AG09309 (cell line): ENCODE data around the gene CD52.

Source experiments
- DNase-seq: peaks from one replicate; pipeline ENCODE4 v3.0.0-alpha.2; 2010; ENCODE audit warnings: low read depth
- H3K4me3 ChIP-seq: 2 replicates; pipeline ENCODE4 v1.5.1; 2011; ENCODE audit warnings: mild to moderate bottlenecking, low read depth, low read length, moderate library complexity; ENCODE audit not compliant: control insufficient read depth
- TF ChIP-seq, protein P1 (sequence below): IDR thresholded peaks from 2 replicates; pipeline ENCODE4 v1.5.1; 2011; ENCODE audit warnings: mild to moderate bottlenecking, low read depth, low read length, inconsistent platforms; ENCODE audit not compliant: insufficient read depth, control insufficient read depth; ENCODE audit errors: missing control alignments

CD52 gene

DNA sequence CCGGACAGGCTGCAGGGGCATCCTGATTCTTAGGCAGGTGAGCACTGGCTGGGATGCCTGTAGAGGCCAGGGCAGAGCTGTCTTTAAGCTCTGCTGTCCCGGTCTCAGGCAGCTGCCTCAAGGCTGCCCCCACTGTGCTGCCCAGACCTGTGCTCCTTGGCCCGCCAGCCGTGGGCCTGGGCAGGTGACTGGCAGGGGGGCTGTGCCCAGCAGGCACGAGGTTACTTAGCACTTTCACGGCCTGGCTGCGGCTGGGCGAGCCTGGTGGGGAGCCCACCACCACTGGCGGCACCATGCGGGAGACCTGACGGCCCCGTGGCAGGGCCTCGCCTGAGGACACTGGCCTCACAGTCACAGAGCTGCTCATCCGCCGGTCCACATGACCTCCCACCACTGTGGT, 28.0 kb downstream of the CD52 start:
- DNase-seq: no peak
- H3K4me3 ChIP-seq: no peak overlapping the region
- TF ChIP-seq, protein P1, sequence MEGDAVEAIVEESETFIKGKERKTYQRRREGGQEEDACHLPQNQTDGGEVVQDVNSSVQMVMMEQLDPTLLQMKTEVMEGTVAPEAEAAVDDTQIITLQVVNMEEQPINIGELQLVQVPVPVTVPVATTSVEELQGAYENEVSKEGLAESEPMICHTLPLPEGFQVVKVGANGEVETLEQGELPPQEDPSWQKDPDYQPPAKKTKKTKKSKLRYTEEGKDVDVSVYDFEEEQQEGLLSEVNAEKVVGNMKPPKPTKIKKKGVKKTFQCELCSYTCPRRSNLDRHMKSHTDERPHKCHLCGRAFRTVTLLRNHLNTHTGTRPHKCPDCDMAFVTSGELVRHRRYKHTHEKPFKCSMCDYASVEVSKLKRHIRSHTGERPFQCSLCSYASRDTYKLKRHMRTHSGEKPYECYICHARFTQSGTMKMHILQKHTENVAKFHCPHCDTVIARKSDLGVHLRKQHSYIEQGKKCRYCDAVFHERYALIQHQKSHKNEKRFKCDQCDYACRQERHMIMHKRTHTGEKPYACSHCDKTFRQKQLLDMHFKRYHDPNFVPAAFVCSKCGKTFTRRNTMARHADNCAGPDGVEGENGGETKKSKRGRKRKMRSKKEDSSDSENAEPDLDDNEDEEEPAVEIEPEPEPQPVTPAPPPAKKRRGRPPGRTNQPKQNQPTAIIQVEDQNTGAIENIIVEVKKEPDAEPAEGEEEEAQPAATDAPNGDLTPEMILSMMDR: no peak

DNA sequence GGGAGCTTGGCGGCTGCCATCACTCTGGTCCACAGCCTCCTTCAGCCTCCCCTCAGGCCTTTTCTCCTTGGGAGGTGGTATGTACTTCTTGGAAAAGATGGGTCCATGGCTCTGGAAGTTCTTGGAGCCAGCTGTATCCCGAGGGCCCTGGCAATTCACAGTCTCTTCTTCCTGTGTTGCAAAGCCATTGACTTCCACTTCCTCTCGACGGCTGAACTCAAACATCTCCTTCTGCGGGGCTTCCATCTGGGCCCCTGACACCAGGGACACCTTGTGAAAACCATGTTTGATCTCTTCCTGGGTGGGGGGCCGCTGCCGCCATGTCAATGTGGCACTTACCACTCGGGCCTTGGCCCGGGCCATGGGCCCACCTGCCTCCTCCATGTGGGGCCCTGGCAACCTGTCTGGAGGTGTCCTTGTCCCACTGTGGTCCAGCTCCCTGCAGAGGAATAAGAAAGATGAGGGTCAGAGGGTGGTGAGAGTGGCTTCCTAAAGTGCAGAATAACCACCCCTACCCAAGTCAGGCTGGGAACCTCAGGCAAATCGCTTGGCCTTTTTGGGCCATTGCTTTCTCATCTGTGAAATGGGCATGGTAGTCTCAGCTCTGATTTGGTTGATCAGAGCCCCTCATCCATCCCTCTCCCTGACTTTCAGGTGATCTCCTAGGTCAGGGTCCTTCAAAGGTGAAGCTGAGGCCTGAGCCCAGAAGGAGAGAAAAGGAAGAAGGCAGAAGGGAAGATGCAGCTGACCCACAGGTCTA, 28.7 kb downstream of the CD52 start:
- H3K4me3 ChIP-seq: no peak overlapping the region
- TF ChIP-seq, protein P1: no peak

DNA sequence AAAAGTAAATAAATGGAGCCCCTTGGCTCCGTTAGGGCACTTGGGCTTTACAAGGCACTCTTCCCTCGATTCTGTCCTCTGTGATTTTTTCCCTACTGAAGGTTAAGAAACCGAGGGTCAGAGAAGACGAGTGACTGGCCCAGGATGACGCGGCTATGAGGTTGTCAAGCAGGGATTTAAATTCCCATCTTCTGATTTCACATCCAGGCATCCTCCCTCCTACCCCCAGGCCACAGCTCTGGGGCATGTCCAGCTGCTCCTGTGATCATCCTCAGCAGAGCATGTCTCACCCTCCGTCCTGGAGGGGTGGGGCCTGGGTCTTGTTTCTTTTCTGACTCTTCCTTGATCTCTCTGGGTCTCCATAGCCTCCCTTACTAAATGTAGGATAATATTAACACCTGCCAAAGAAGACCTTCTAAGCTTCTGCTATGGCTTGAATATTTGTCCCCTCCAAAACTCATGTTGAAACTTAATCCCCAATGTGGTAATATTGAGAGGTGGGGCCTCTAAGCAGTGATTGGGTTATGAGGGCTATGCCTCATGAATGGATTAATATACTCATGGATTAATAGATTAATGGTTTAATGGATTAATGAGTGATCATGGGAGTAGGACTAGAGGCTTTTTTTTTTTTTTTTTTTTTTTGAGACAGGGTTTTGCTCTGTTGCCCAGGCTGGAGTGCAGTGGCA, 31.6 kb downstream of the CD52 start:
- TF ChIP-seq, protein P1: no peak
- no peak overlapping the region for H3K4me3 ChIP-seq
- peak; percentile 38 for DNase-seq

More for the DNA sequence above, 28.7 kb downstream of the CD52 start:
- no peak for DNase-seq

- TF ChIP-seq, protein P1: no peak
- no peak for DNase-seq
Observed at GRCh38 chr1:26349877-26350244, 32.1 kb downstream of the CD52 start.

DNA sequence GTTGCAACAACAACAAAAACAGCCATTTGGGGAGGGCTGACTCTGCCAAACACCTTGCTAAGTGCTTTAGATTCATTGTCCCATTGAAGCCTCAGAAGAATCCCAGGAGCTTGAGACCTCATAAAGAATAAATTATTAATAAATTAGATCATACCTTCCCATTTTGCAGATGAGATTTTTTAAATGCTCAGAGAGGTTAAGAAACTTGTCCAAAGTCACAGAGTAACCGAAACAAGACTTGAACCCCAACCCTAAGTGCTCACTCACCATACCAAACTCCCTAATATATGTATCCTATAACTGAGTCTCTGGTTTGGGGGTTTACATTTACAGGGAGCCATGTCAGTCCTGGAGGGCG, 32.6 kb downstream of the CD52 start:
- TF ChIP-seq, protein P1: no peak

More at GRCh38 chr1:26349877-26350244, 32.1 kb downstream of the CD52 start:
- H3K4me3 ChIP-seq: no peak overlapping the region

GRCh38 chr1:26350701-26351589, 33.2 kb downstream of the CD52 start:
- TF ChIP-seq, protein P1: no peak
- H3K4me3 ChIP-seq: no peak overlapping the region
- no peak for DNase-seq

More for the DNA sequence above, 32.6 kb downstream of the CD52 start:
- no peak for DNase-seq
- H3K4me3 ChIP-seq: no peak overlapping the region
